Measurements from ENCODE around the gene CES5A.
"Not testable (repeated sequence)": the region's sequence is repeated elsewhere in the genome, so short reads cannot be mapped to it uniquely, and the experiment has no call there.

CES5A gene, protein sequence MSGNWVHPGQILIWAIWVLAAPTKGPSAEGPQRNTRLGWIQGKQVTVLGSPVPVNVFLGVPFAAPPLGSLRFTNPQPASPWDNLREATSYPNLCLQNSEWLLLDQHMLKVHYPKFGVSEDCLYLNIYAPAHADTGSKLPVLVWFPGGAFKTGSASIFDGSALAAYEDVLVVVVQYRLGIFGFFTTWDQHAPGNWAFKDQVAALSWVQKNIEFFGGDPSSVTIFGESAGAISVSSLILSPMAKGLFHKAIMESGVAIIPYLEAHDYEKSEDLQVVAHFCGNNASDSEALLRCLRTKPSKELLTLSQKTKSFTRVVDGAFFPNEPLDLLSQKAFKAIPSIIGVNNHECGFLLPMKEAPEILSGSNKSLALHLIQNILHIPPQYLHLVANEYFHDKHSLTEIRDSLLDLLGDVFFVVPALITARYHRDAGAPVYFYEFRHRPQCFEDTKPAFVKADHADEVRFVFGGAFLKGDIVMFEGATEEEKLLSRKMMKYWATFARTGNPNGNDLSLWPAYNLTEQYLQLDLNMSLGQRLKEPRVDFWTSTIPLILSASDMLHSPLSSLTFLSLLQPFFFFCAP

GRCh38 chr16:55875273-55875672 lies at the start of gene CES5A:
CES5A (minus strand) TSS chr16:55875373; CDS start chr16:55875221, 152 bp downstream.
- no peak for DNase-seq
- intact Hi-C loops (cut with DNase I): no loop called here

GRCh38 chr16:55922662-55923061 lies 47.5 kb upstream of the CES5A start:
- intact Hi-C loops (cut with DNase I): no loop called here
- DNase-seq: no peak

- intact Hi-C loops (cut with DNase I): no loop called here
- DNase-seq: no peak
These were observed 42.4 kb upstream of the CES5A start for GRCh38 chr16:55917373-55918160.

- intact Hi-C loops (cut with DNase I): no loop called here
- DNase-seq: peak in 11 of 42 donors; percentile 18 to 54 (median 30)
These were observed 40.1 kb upstream of the CES5A start for GRCh38 chr16:55915096-55915827.

DNA sequence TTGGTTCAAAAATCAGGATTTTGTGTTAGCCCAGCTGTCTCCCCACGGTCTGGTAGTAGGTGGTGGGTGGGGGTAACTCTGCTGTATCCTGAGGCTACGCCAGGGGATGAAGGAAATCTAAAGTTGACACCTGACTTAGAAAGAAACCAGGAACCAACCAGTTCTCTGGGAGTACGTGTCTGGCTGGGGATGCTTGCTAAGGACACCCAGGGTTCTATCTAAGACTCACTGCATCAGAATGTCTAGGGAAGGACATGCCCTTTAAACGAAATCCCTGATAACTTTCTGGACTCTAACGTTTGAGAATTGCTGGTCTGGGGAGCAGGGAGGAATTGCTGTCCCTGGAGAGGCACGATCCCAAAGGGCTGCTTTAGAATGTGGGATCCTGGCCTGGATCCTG lies 39.2 kb upstream of the CES5A start:
- DNase-seq: no peak
- intact Hi-C loops (cut with DNase I): no loop called here

- DNase-seq: peak in 37 of 42 donors; percentile 16 to 81 (median 49)
- intact Hi-C loops (cut with DNase I): no loop called here
These were observed 38.5 kb upstream of the CES5A start for GRCh38 chr16:55913716-55914115.

DNA sequence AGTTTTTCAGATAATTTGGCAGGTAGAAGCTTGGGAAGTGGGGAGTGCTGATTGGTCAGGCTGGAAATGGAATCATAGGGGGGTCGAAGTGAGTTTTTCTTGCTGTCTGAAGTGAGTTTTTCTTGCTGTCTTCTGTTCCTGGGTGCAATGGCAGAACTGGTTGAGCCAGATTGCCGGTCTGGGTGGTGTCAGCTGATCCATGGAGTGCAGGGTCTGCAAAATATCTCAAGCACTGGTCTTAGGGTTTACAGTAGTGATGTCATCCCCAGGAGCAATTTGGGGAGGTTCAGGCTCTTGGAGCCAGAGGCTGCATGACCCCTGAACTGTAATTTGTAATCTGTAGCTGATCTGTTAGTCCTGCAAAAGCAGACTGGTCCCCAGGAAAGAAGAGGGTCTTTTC lies 37.9 kb upstream of the CES5A start:
- DNase-seq; intact Hi-C loops (cut with DNase I): not testable (repeated sequence)

- DNase-seq: peak; percentile 52 to 93 (median 78)
- intact Hi-C loops (cut with DNase I): no loop called here
These were observed 36.8 kb upstream of the CES5A start for GRCh38 chr16:55912022-55912421.

DNA sequence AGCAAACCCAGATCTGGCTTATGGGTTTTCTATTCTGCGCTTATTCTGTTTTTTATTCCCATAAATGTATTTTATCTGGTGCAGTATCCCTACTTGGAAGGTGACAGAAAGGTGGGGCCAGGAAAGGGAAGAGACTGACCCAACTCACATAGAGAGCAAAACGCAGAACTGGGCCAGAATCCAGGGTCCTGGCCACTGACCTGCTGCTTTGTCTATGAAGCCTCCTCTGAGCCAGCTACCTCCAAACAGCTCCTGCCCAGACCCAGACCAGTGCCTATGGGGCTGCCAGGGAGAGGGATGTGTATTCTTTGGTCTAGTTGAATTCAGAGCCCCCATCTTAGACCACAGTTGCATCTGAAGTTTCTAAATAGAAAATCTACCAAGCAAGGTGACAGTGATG lies 36.4 kb upstream of the CES5A start:
- no peak for DNase-seq
- intact Hi-C loops (cut with DNase I): no loop called here

DNA sequence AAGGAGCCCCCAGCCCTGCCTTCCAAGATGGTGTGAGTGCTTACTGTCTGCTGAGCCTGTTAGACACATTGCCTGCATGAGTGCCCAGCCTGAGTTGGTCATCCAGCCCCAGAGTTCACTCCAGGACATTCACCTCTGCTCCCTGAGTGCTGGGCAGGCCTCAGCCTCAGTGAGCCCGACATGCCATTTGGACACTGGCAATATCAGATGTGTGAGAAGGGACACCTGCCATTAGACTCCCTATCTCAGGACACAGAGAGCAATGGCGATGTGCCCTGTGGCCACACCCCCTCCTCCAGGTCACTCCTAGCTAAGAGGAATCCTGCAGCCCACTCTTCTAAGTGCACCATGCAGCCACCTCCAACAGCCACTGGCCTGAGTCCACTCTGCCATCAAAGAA lies 34.7 kb upstream of the CES5A start:
- intact Hi-C loops (cut with DNase I): no loop called here
- no peak for DNase-seq

- intact Hi-C loops (cut with DNase I): no loop called here
- peak in 1 of 42 donors; percentile 20 for DNase-seq
These were observed 33.5 kb upstream of the CES5A start for GRCh38 chr16:55908641-55909040.

GRCh38 chr16:55907661-55908060 lies 32.5 kb upstream of the CES5A start:
- no peak for DNase-seq
- intact Hi-C loops (cut with DNase I): no loop called here

GRCh38 chr16:55906123-55906522 lies 30.9 kb upstream of the CES5A start:
- DNase-seq: no peak
- intact Hi-C loops (cut with DNase I): no loop called here

DNA sequence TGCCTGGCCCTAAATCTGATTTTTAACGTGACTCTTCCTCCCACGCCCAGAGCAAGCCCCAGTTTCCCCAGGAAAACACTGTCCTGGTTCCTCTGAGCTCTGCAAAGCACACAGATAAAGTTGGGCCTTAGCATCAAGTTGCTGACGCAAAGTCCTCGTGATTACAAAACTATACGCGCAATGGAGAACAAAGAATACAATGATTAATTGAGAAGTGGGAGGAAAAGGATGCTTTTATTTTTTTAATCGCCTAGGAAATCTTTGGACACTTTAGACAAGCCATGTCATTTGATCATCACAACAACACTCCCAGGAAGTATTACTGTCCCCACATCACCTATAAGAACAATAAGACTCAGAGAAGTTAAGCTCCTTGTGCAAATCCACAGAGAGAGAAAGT lies 30.5 kb upstream of the CES5A start:
- intact Hi-C loops (cut with DNase I): no loop called here
- DNase-seq: no peak

- intact Hi-C loops (cut with DNase I): no loop called here
- DNase-seq: peak in 1 of 42 donors; percentile 34
These were observed 26.5 kb upstream of the CES5A start for GRCh38 chr16:55901566-55902217.

DNA sequence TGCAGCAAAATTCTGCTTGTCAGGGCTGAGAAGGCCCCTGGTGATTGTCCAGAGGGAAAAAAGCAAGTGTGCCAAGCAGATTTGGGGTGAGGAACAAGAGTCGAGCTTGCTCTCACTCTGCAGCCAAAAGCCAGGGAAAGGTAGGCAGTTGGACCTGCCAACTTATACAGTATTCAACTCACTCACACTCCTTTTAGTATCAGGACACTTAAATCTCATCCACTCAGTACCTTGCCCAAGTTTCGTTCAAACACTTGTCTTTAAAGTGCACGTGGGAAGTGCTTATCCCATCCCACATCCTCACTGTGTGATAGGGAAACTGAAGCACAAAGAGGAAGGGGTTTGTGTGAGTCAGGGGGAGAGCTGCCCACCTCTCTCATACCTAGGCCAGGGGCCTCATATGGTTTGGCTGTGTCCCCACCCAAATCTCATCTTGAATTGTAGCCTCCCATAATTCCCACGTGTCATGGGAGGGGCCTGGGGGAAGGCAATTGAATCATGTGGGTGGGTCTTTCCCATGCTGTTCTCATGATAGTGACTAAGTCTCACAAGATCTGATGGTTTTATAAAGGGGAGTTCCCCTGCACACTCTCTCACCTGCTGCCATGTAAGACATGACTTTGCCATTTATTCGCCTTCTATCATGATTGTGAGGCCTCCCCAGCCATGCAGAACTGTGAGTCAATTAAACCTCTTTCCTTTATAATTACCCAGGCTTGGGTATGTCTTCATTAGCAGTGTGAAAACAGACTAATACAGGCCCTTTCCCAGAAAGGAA lies 25.6 kb upstream of the CES5A start:
- intact Hi-C loops (cut with DNase I): no loop called here
- DNase-seq: peak in 1 of 42 donors; percentile 25

GRCh38 chr16:55899857-55900256 lies 24.7 kb upstream of the CES5A start:
- peak in 1 of 42 donors; percentile 22 for DNase-seq
- intact Hi-C loops (cut with DNase I): no loop called here

DNA sequence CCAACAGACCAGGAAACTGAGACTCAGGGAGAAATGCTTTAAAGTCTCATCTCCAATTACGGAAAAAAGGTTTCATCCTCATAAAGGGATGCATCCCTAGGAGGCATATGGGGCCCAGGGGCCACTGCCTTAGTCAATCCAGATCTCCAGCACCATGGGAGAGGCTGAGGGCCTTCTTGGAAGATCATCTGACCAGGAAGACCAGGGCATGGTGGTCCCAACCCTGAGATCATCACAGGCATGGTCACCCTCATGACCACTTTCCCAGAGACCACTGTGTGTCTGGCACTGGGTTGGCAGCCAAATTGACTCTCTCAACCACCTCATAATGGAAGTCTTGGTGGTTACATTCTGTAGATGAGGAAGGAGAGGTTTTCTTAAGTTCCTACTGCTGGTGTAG lies 23.4 kb upstream of the CES5A start:
- intact Hi-C loops (cut with DNase I): no loop called here
- peak in 1 of 42 donors; percentile 9 for DNase-seq
